Effector CD8-positive, alpha-beta T cell (primary cell): Measurements from ENCODE around the gene HTR3E.
"Not testable (repeated sequence)": the region's sequence is repeated elsewhere in the genome, so short reads cannot be mapped to it uniquely, and the experiment has no call there.

Source experiments
- DNase-seq: peaks from one replicate; lab custom pipeline; 2025; lab: John Stamatoyannopoulos, UW
- total RNA-seq, 4 experiments: gene quantifications; one replicate each; lab custom pipeline; 2026; lab: John Stamatoyannopoulos, UW

Gene HTR3E
- 0 reads per million in 4 experiments for total RNA-seq

GRCh38 chr3:184096811-184097383, at the start of gene HTR3E:
Gene HTR3E (plus strand): TSS chr3:184097064. CDS start chr3:184097530, 466 bp downstream.
- no peak for DNase-seq

GRCh38 chr3:184050217-184050847, 46.5 kb upstream of the HTR3E start:
- no peak for DNase-seq

GRCh38 chr3:184052767-184053166, 44.1 kb upstream of the HTR3E start, which contains the start of gene HTR3C:
Gene HTR3C (plus strand): TSS chr3:184053047. CDS start chr3:184053081, 34 bp downstream.
- DNase-seq = no peak

GRCh38 chr3:184058029-184058428, 38.8 kb upstream of the HTR3E start:
- DNase-seq = no peak

- no peak for DNase-seq
Measured at GRCh38 chr3:184059424-184059823, 37.4 kb upstream of the HTR3E start.

- no peak for DNase-seq
Measured at GRCh38 chr3:184062637-184063036, 34.2 kb upstream of the HTR3E start.

- DNase-seq = no peak
Measured at GRCh38 chr3:184066211-184066610, 30.7 kb upstream of the HTR3E start.

- no peak for DNase-seq
Measured at GRCh38 chr3:184067573-184068055, 29.2 kb upstream of the HTR3E start.

GRCh38 chr3:184068344-184068743, 28.5 kb upstream of the HTR3E start:
- no peak for DNase-seq

GRCh38 chr3:184071142-184071541, 25.7 kb upstream of the HTR3E start:
- not testable (repeated sequence) for DNase-seq

GRCh38 chr3:184073621-184074020, 23.2 kb upstream of the HTR3E start:
- no peak for DNase-seq

GRCh38 chr3:184075901-184076300, 21.0 kb upstream of the HTR3E start:
- DNase-seq = no peak

- no peak for DNase-seq
Measured at GRCh38 chr3:184077881-184078280, 19.0 kb upstream of the HTR3E start.

GRCh38 chr3:184078851-184079250, 18.0 kb upstream of the HTR3E start:
- no peak for DNase-seq

- no peak for DNase-seq
Measured at GRCh38 chr3:184081116-184081830, 15.6 kb upstream of the HTR3E start.

GRCh38 chr3:184082034-184082433, 14.8 kb upstream of the HTR3E start:
- no peak for DNase-seq

GRCh38 chr3:184082465-184082864, 14.4 kb upstream of the HTR3E start:
- no peak for DNase-seq

GRCh38 chr3:184085389-184085852, 11.4 kb upstream of the HTR3E start:
- no peak for DNase-seq

GRCh38 chr3:184092199-184092598, 4.7 kb upstream of the HTR3E start:
- no peak for DNase-seq

- DNase-seq = no peak
Measured at GRCh38 chr3:184097556-184097955, 692 bp downstream of the HTR3E start.

GRCh38 chr3:184099806-184100686, 3.2 kb downstream of the HTR3E start:
- DNase-seq = no peak

- no peak for DNase-seq
Measured at GRCh38 chr3:184110316-184110725, 13.5 kb downstream of the HTR3E start.
